ENCODE data around the gene LPCAT1. TPM values are rescaled to one million over a fixed set of nuclear protein-coding genes. Genes with fewer than 3 reads are reported as not detected.
"Not testable (repeated sequence)": the region's sequence is repeated elsewhere in the genome, so short reads cannot be mapped to it uniquely, and the experiment has no call there.

The LPCAT1 gene
- total RNA-seq, 1 donor: 27.1 TPM

DNA sequence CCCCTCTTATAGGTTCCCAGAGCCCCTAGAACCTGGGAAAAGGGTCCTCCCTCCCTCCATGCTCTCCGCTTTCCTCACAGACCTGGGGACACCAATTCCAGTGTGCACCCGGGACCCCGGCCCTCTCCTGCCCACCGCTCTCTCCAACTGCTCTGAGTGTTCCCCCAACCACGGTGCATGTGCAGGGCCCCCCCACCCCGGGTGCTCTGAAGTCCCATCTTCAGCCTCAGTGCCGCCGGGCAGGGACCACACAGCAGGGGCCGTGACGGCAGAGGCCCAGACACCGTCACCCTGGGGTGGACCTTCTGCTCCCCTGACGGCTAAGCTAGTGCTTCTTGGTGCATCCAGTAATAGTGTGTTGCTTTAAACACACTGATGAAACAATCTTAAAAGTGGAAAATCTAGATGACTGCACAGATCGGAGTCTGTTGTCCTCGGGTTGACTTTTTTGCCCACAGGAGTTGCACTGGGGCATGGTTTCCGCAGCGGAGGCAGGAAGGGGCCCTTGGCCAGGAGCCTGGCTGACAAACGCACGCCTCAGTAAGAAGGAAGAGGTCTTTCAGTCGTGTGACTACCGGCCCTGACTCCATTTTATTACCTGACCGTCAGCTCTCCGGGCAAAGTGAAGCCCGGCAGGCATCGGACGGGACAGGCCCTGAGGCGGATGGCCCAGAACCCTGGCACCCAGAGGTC is 42.3 kb downstream of the LPCAT1 start:
- H3K4me3 ChIP-seq (ENCODE audit: low read length): no peak overlapping the region
- peaks cover 85% of the 10 kb centered on the region for H3K4me1 ChIP-seq (ENCODE audit: insufficient read depth, low read length)
- H3K9me3 ChIP-seq (ENCODE audit: low read depth, low read length): no peaks in the 10 kb centered on the region
- no peaks in the 10 kb centered on the region for H3K27me3 ChIP-seq (ENCODE audit: insufficient read depth, low read length)

DNA sequence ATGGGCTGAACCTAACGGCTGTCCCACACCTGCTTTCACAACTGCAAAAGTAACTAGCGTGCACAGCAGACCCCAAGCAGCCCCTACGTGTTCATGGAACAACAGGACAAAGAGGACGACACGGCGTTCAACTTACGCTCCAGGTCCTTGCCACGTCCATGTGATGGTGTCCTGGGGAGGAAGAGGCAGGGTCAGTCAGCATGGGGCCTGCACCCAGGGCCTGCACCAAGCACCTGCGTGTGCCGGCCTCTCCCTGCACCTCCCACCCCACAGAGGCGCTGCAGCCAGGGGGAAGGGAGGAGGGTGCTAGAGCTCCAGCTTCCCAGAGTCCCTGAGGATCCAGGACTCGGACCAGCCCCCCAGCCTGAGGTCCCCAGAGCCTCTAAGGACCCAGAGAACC is 43.0 kb downstream of the LPCAT1 start:
- no peak overlapping the region for H3K4me3 ChIP-seq (ENCODE audit: low read length)
- no peaks in the 10 kb centered on the region for H3K9me3 ChIP-seq (ENCODE audit: low read depth, low read length)
- peaks cover 88% of the 10 kb centered on the region for H3K4me1 ChIP-seq (ENCODE audit: insufficient read depth, low read length)

DNA sequence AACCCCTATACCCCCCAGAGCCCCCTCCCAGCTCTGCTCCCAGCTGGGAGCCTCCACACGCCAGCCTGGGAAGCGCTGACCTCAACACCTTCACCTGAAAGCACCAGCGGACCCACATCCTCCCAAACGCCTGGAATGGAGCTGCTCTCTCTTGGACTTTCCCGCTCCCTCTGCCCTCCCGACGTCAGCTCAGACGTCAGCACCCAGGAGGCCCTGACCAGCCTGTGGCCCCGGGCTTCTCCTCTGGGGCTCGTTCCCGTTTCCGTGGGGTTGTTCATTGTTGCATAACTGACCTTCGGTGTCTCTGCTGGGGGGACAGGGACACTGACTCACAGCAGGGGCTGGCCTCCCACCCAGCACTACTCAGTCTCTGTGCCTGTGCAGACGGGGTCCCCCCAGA is 43.5 kb downstream of the LPCAT1 start:
- H3K27me3 ChIP-seq (ENCODE audit: insufficient read depth, low read length): no peaks in the 10 kb centered on the region
- H3K4me1 ChIP-seq (ENCODE audit: insufficient read depth, low read length): peaks cover 82% of the 10 kb centered on the region

More for the DNA sequence above, 43.0 kb downstream of the LPCAT1 start:
- no peaks in the 10 kb centered on the region for H3K27me3 ChIP-seq (ENCODE audit: insufficient read depth, low read length)

DNA sequence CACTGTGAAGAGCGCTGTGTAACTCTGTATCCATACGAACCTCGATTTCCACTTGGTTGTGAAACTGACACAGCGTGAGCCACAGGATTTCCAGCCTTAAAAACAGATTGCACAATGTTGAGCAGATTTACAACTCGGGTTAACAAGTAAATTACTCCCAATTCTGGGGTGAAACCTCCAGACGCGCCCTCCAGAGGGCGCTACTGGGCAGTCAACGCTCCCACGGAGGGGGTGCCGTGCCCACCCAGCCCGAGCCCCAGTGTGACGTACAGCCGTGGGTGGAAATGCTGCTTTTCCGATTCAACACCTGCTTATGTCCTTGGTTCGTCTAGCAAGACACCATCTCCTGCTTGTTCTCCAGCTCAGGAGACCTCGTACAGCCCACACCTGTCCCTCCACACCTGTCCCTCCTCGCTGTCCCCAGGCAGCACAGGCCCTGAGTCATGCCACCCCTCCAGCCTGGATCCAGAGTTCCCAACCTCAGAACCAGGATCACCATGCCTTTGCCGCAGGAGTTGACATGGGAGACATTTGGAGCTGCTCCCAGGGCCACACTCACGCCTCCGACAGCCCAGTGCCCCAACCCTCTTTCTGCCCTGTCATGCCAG is 44.1 kb downstream of the LPCAT1 start:
- Histone ChIP-seq H3K9me3 (ENCODE audit: low read depth, low read length) (no peaks in the 10 kb centered on the region), H3K27me3 (ENCODE audit: insufficient read depth, low read length) (no peaks in the 10 kb centered on the region), H3K4me3 (ENCODE audit: low read length) (no peak overlapping the region), H3K4me1 (ENCODE audit: insufficient read depth, low read length) (peaks cover 78% of the 10 kb centered on the region)

More for the DNA sequence above, 43.5 kb downstream of the LPCAT1 start:
- H3K9me3 ChIP-seq (ENCODE audit: low read depth, low read length): no peaks in the 10 kb centered on the region
- H3K4me3 ChIP-seq (ENCODE audit: low read length): no peak overlapping the region

DNA sequence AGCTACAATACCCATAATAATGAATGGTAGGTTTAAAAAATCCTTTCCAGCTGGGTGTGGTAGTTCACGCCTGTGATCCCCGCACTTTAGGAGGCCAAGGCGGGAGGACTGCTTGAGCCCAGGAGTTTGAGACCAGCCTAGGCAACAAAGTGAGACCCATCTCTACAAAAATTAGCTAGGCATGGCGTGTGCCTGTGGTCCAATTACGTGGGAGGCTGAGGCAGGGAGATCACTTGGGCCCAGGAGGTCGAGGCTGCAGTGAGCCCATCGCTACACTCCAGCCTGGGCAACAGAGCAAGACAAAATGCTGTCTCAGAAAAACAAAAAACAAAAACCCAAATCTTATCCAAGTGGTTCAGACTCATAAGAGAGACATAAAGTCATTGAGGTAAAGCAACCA is 44.7 kb downstream of the LPCAT1 start:
- Histone ChIP-seq H3K9me3 (ENCODE audit: low read depth, low read length) (no peaks in the 10 kb centered on the region), H3K27me3 (ENCODE audit: insufficient read depth, low read length) (no peaks in the 10 kb centered on the region), H3K4me3 (ENCODE audit: low read length) (no peak overlapping the region), H3K4me1 (ENCODE audit: insufficient read depth, low read length) (peaks cover 72% of the 10 kb centered on the region)

DNA sequence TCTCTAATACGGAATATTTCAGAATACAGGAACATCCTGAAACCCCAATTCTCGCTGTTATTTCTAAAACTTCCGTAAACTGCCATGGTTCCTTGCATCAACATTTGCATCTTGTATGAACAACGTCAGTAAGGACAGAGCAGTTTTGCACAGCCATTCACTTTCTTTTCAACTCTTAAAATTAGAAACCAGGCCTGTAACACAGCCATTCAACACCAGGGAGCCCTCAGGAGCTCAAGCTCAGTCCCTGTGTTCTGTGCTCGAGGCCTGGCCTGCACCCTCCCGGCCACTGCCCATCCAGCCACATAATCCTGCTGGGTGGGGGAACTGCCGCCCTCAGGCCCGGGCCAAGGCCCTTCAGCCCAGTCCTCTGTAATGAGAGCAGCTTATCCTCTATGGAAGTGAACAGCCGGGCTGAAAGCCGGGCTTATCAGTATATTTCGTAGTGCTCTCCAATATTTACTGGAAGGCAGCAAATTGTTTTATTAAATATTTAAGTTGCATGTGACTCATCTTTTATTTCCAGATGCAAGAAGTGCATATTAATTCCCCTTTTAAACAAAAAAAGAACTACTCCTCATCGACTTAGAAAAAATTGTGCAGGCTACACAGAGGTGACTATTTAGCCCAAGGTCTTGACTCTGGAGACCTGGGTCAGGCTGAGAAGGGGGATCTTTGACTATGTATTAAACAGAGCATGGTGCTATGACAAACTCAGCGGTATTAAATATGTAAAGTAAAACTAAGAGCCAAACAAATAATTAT is 45.3 kb downstream of the LPCAT1 start:
- no peaks in the 10 kb centered on the region for H3K9me3 ChIP-seq (ENCODE audit: low read depth, low read length)
- peaks cover 68% of the 10 kb centered on the region for H3K4me1 ChIP-seq (ENCODE audit: insufficient read depth, low read length)
- no peaks in the 10 kb centered on the region for H3K27me3 ChIP-seq (ENCODE audit: insufficient read depth, low read length)
- H3K4me3 ChIP-seq (ENCODE audit: low read length): no peak overlapping the region

DNA sequence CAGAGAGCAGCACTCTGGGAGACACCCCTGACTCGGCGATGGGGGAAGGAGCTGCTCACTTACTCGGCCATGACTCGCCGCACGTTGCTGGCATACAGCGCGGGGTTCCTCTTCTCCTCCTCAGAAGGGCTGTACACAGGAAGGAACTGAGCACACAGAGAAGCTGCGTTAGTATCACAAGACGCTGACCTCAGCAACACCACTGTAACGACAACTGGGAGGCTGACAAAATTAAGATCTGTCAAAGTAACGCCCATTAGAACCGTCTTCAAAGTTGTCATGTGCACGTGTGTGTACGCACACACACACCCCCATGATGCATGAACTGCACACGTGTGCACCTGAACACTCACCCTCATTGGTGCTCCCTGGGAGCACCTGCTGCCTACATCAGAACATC is 46.4 kb downstream of the LPCAT1 start:
- no peak overlapping the region for H3K4me3 ChIP-seq (ENCODE audit: low read length)
- H3K27me3 ChIP-seq (ENCODE audit: insufficient read depth, low read length): no peaks in the 10 kb centered on the region
- H3K4me1 ChIP-seq (ENCODE audit: insufficient read depth, low read length): peaks cover 60% of the 10 kb centered on the region
- no peaks in the 10 kb centered on the region for H3K9me3 ChIP-seq (ENCODE audit: low read depth, low read length)

DNA sequence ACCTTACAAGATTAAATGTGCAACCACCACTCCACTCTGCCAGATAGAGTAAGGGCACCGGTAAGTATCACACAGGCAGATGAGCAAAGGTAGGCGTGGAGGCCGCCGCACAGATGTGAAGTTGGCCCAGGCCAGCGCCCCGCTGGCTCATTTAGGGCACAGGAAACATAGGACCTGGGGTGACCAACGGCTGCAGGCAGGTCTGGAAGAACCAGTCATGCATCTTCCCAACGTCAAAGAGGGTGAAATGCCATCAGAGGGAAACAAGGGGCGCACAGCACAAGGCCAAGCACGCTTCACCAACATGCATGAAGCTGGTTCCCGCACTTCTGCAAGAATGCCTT is 46.8 kb downstream of the LPCAT1 start:
- Histone ChIP-seq H3K4me3 (ENCODE audit: low read length) (no peak overlapping the region), H3K4me1 (ENCODE audit: insufficient read depth, low read length) (peaks cover 58% of the 10 kb centered on the region), H3K27me3 (ENCODE audit: insufficient read depth, low read length) (no peaks in the 10 kb centered on the region), H3K9me3 (ENCODE audit: low read depth, low read length) (no peaks in the 10 kb centered on the region)

DNA sequence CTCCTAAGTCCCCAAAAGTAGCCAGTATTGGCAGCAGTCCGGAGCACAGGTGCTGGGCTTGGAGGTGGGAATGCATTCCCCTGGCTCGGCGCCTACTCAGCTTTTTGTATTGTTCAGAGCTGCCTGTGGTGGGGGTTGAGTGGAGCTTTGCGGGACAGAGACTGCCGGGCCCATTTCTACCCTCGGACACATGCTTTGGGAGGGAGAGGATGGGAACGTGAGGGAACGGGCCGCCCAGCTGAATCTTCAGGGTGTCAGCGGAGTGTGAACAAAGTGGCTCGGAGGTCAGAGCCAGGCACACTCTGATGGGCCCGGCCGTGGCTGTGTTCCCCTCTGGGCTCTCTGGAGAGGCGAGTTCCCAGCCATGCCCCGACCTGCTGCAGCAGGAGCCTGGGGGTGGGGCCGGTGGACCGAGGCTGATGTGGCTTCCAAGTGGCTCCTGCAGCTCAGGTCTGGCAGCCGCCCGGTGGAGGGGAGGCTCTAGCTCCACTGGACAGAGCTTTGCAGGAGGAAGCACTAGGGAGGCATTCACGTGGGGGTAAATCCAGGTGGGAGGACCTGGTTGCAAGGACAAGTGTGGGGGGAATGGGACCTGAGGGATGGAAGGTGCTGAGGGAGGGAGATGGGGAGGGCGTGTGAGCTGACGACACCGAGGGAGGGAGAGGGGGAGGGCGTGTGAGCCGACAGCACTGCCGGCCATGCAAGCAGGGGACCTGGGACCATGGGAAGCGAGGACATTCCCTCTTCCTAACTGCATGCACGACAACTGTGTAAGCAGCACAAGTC is 47.4 kb downstream of the LPCAT1 start:
- Histone ChIP-seq H3K27me3 (ENCODE audit: insufficient read depth, low read length) (no peaks in the 10 kb centered on the region), H3K4me3 (ENCODE audit: low read length) (no peak overlapping the region), H3K9me3 (ENCODE audit: low read depth, low read length) (no peaks in the 10 kb centered on the region), H3K4me1 (ENCODE audit: insufficient read depth, low read length) (peaks cover 52% of the 10 kb centered on the region)

DNA sequence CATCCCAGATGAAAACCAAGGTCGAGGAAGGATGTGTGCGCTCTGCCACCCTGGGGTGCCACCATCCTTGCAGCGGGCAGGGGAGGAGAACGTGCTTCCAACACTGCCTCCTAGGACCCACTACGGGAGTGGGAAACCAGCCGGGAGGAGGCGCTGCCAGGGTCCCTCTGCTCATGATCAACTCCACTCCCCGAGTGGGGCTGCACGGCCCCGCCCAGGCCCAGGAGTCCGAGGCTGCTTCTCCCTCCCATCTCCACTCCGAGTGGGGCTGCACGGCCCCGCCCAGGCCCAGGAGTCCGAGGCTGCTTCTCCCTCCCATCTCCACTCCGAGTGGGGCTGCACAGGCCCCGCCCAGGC is 48.2 kb downstream of the LPCAT1 start:
- not testable (repeated sequence) for H3K27me3 ChIP-seq (ENCODE audit: insufficient read depth, low read length); H3K9me3 ChIP-seq (ENCODE audit: low read depth, low read length); H3K4me3 ChIP-seq (ENCODE audit: low read length)
- peaks cover 43% of the 10 kb centered on the region for H3K4me1 ChIP-seq (ENCODE audit: insufficient read depth, low read length)

DNA sequence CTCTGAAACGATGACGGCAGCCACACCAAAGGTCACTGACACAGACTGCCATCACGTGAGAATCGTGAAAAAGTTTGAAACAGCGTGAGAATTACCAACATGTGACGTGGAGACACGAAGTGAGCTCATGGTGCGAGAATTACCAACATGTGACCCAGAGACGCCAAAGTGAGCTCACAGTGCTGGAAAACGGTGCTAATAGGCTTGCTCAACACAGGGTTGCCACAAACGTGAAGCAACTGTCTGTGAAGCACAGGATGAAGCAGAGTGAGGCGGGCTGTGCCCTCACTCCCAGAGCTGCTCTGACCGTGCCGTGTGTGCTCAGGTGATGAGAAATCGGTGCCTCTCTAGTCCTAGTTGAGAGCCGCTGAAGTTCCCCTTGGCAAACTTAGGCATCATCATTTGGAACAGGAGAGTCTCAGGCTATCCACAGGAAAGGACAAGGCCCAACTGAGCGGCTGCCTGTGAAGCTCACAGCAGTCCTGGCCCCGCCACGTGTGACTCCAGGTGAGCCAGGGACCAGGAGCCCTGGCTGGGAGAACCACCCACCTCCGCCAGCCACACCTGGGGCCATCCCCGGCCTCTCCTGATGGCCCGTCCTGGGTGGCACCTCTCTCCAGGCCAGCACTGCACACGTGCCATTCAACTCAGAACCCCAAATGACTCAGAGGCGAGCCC is 48.8 kb downstream of the LPCAT1 start:
- H3K9me3 ChIP-seq (ENCODE audit: low read depth, low read length): no peaks in the 10 kb centered on the region
- H3K27me3 ChIP-seq (ENCODE audit: insufficient read depth, low read length): no peaks in the 10 kb centered on the region
- peaks cover 38% of the 10 kb centered on the region for H3K4me1 ChIP-seq (ENCODE audit: insufficient read depth, low read length)
- no peak overlapping the region for H3K4me3 ChIP-seq (ENCODE audit: low read length)

DNA sequence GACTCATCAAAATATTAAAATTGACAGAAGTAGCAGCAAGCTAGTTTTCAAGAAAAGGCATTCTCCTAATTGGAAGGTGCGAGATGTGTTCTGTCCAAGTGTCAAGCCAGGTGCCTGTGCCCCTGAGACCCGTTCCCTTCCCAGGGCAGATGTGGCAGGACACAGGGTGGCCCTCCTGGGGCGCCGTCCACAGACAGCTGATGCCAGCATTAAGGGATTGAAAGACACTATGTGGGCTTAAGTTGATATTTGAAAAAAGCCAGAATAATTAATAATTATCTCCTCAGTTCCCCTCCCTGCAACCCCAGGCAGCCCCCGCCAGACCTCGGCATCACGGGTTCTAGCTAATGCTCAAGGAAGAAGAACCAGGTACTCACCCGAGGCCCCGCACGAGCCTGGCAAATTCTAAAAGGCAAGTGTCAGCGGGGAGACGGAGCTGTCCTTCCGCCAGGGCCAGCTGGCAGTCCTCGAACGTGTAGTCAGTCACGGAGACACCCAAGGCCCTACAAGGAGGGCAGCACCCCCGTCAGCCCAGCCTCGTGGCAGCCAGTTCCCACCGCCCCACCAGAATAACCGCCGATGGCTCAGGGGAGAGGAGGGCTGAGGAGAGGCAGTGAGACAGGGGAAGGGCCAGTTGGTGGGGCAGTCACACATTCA is 49.4 kb downstream of the LPCAT1 start:
- no peak overlapping the region for H3K4me3 ChIP-seq (ENCODE audit: low read length)
- no peaks in the 10 kb centered on the region for H3K27me3 ChIP-seq (ENCODE audit: insufficient read depth, low read length)
- H3K9me3 ChIP-seq (ENCODE audit: low read depth, low read length): no peaks in the 10 kb centered on the region
- H3K4me1 ChIP-seq (ENCODE audit: insufficient read depth, low read length): peaks cover 31% of the 10 kb centered on the region

DNA sequence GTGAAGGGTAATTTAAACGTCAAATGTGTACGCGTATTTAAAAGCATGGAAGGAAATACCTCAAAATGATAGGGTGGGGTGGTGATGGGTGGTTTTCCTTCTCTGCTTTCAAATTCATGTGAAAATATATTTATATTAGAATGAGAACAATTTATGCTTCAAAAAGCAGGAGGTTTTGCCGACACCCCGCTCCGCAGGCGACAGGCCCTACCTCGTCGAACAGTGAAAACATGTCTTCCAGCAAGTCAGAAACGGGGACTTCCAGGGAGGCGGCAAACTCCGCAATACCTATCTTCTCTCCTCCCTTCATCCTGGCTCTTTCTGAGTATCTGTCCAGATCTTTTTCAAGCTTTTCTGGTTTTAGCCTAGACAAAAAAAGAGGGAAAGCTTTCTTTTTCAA is 50.0 kb downstream of the LPCAT1 start:
- Histone ChIP-seq H3K9me3 (ENCODE audit: low read depth, low read length) (no peaks in the 10 kb centered on the region), H3K27me3 (ENCODE audit: insufficient read depth, low read length) (no peaks in the 10 kb centered on the region), H3K4me3 (ENCODE audit: low read length) (no peak overlapping the region), H3K4me1 (ENCODE audit: insufficient read depth, low read length) (peaks cover 26% of the 10 kb centered on the region)

DNA sequence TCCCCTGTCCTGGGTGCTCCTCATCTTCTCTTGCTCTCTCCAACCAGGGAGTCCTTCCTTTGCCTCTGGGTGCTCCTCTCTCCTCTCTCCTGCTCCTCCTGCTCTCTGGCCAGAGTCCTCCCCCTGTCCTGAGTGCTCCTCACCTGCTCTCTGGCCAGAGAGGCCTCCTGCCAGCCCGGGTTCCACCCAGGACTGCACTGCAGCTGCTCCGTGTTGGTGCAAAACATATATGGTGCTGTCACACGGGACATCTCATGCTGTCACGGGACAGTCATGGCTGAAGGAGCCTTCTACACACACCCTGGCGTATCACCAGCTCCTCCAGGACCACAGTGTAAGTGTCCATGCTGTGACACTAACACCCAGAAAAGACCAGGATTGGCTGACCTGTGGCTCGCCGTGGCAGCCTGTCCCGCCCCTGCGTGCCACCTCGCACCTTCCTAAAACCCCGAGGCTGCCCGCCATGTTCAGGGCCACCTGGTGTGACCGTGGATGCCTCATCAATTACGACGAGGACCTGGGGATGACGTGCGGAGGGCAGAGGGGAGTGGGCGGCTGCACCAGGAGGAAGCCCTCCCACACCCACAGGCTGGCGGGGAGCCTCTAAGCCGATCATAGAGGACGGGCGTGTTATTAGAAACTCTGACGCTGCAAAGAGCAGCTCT is 50.7 kb downstream of the LPCAT1 start:
- Histone ChIP-seq H3K27me3 (ENCODE audit: insufficient read depth, low read length) (no peaks in the 10 kb centered on the region), H3K4me1 (ENCODE audit: insufficient read depth, low read length) (peaks cover 19% of the 10 kb centered on the region), H3K4me3 (ENCODE audit: low read length) (no peak overlapping the region), H3K9me3 (ENCODE audit: low read depth, low read length) (no peaks in the 10 kb centered on the region)
